Measurements from ENCODE around the gene IMP3. TPM values are rescaled to one million over a fixed set of nuclear protein-coding genes. Genes with fewer than 3 reads are reported as not detected.
"Not testable (repeated sequence)": the region's sequence is repeated elsewhere in the genome, so short reads cannot be mapped to it uniquely, and the experiment has no call there.

Gene IMP3
- total and polyA plus RNA-seq, 5 experiments from 2014 or later = 94.3 to 256 (median 199) TPM

GRCh38 chr15:75644376-75644775, 4.4 kb upstream of the IMP3 start:
- POLR2A ChIA-PET = no interaction called here

DNA sequence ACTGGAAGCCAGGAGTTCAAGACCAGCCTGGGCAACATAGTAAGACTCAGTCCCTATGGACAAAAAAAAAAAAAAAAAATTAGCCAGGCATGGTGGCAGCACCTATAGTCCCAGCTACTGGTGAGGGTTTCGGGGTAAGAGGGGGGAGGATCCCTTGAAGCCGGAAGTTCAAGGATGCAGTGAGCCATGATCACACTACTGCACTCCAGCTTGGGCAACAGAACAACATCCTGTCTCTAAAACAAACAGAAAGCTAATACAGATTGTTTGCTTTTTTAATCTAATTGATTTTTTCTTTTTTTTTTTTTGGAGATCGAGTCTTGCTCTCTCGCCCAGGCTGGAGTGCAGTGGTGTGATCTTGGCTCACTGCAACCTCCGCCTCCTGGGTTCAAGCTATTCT, 1.6 kb upstream of the IMP3 start:
- POLR2A ChIA-PET = interaction anchor here (0.6 to 7.2 kb wide), 12 partner anchors 9 to 865 kb away, joined by 3 to 207 read pairs (median 8); partner anchors contain the start of genes MAN2C1, SIN3A and SNUPN
- DNase-seq = no peak
- peak overlapping the region in 7 of 10 donors; percentile 8 to 92 (median 31) for H3K27ac Mint-ChIP-seq
- ATAC-seq = no peak
- peaks cover 18 to 45% (median 42%) of the 10 kb centered on the region in 4 donors for H3K4me1 Mint-ChIP-seq
- H3K9me3 Mint-ChIP-seq = no peaks in the 10 kb centered on the region
- peaks cover 0 to 21% (median 4%) of the 10 kb centered on the region in 3 donors for H3K36me3 Mint-ChIP-seq
- H3K27me3 Mint-ChIP-seq = no peaks in the 10 kb centered on the region
- H3K4me3 Mint-ChIP-seq = no peak overlapping the region

More at GRCh38 chr15:75644376-75644775, 4.4 kb upstream of the IMP3 start:
- peak overlapping the region in 1 of 10 donors; percentile 51 for H3K4me3 Mint-ChIP-seq
- peak overlapping the region in 7 of 10 donors; percentile 12 to 67 (median 33) for H3K27ac Mint-ChIP-seq
- peaks cover 0 to 2% (median 0%) of the 10 kb centered on the region in 3 donors for H3K36me3 Mint-ChIP-seq
- ATAC-seq (no peak), DNase-seq (no peak)
- peaks cover 10 to 28% (median 25%) of the 10 kb centered on the region in 4 donors for H3K4me1 Mint-ChIP-seq
- no peaks in the 10 kb centered on the region for H3K27me3 Mint-ChIP-seq
- no peaks in the 10 kb centered on the region for H3K9me3 Mint-ChIP-seq

GRCh38 chr15:75641179-75641503, 1.1 kb upstream of the IMP3 start:
- Mint-ChIP-seq H3K27me3 (no peaks in the 10 kb centered on the region), H3K4me3 (peak overlapping the region; percentile 89 to 96 (median 94)), H3K27ac (peak overlapping the region; percentile 49 to 99 (median 96)), H3K36me3 (peaks cover 0 to 24% (median 4%) of the 10 kb centered on the region in 3 donors), H3K4me1 (peaks cover 17 to 44% (median 39%) of the 10 kb centered on the region in 4 donors), H3K9me3 (no peaks in the 10 kb centered on the region)
- ATAC-seq (no peak), DNase-seq (no peak)
- POLR2A ChIA-PET = interaction anchor here (0.6 to 7.2 kb wide), 13 partner anchors 9 to 273 kb away, joined by 3 to 207 read pairs (median 11); partner anchors contain the start of genes MAN2C1, PTPN9, SIN3A and SNUPN

- POLR2A ChIA-PET = interaction anchor here (0.7 to 7.2 kb wide), 30 partner anchors 10 to 1326 kb away, joined by 3 to 207 read pairs (median 5); partner anchors contain the start of genes ARID3B, EDC3, FBXO22 and MAN2C1
- peak; percentile 47 to 48 for ATAC-seq
These were observed 607 bp upstream of the IMP3 start for GRCh38 chr15:75640483-75641178.

GRCh38 chr15:75639191-75639708, 774 bp downstream of the IMP3 start:
- ATAC-seq = no peak
- Mint-ChIP-seq H3K4me3 (peak overlapping the region; percentile 89 to 96 (median 94)), H3K27ac (peak overlapping the region; percentile 49 to 99 (median 96)), H3K27me3 (no peaks in the 10 kb centered on the region), H3K36me3 (peaks cover 0 to 27% (median 4%) of the 10 kb centered on the region in 3 donors), H3K4me1 (peaks cover 19 to 47% (median 45%) of the 10 kb centered on the region in 4 donors), H3K9me3 (no peaks in the 10 kb centered on the region)
- DNase-seq = peak in 2 of 10 donors; percentile 15 to 17
- POLR2A ChIA-PET = interaction anchor here (0.7 to 7.2 kb wide), 29 partner anchors 8 to 1324 kb away, joined by 3 to 207 read pairs (median 5); partner anchors contain the start of genes ARID3B, FBXO22, MAN2C1 and NEIL1

More at GRCh38 chr15:75640483-75641178, 607 bp upstream of the IMP3 start:
- peaks cover 0 to 27% (median 4%) of the 10 kb centered on the region in 3 donors for H3K36me3 Mint-ChIP-seq
- H3K4me3 Mint-ChIP-seq = peak overlapping the region; percentile 89 to 96 (median 94)
- H3K27ac Mint-ChIP-seq = peak overlapping the region; percentile 49 to 99 (median 96)
- no peaks in the 10 kb centered on the region for H3K9me3 Mint-ChIP-seq
- peak; percentile 23 to 77 (median 61) for DNase-seq
- no peaks in the 10 kb centered on the region for H3K27me3 Mint-ChIP-seq
- peaks cover 19 to 46% (median 44%) of the 10 kb centered on the region in 4 donors for H3K4me1 Mint-ChIP-seq

DNA sequence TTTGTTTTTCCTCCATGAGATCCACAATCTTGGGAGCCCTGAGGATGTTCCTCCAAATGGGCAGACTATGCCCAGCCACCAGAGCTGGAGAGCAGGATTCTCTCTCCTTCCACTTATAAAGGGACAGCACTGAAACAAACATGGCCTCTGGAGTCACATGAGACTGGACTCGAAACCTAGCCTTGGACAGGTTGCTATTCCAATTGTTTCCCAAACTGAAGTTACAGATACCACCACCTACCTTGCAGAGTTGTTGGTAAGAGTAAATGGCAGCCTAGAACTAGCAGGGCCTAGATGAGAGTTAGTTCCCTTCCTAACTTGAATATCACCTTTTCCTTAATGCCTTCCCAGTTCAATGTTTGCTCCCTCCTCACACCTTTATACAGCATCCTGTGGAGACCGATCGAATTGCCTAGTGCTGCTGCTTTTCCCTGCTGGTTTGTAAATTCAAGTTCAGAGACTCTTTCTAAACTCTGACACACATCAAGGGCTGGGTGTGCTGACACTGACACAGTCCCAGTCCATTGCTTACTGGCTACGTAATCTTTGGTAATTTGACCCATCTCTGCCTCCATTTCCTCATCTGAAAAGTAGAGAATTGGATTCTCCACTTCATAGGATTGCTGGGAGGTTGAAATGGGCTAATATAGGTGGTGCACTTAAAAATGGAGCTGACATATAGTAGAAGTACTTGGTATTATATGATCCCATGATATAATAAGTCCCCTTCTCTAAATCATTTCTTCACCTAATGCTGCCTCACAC, 2.6 kb downstream of the IMP3 start:
- H3K4me3 Mint-ChIP-seq = peak overlapping the region in 9 of 10 donors; percentile 89 to 96 (median 94)
- no peak for DNase-seq
- ATAC-seq = no peak
- H3K27me3 Mint-ChIP-seq = no peaks in the 10 kb centered on the region
- no peaks in the 10 kb centered on the region for H3K9me3 Mint-ChIP-seq
- H3K36me3 Mint-ChIP-seq = peaks cover 0 to 27% (median 4%) of the 10 kb centered on the region in 3 donors
- peaks cover 19 to 46% (median 45%) of the 10 kb centered on the region in 4 donors for H3K4me1 Mint-ChIP-seq
- POLR2A ChIA-PET = interaction anchor here (0.5 to 7.2 kb wide), 6 partner anchors 9 to 269 kb away, joined by 3 to 207 read pairs (median 9); partner anchors contain the start of genes MAN2C1, SIN3A and SNUPN
- peak overlapping the region in 8 of 10 donors; percentile 24 to 97 (median 60) for H3K27ac Mint-ChIP-seq

DNA sequence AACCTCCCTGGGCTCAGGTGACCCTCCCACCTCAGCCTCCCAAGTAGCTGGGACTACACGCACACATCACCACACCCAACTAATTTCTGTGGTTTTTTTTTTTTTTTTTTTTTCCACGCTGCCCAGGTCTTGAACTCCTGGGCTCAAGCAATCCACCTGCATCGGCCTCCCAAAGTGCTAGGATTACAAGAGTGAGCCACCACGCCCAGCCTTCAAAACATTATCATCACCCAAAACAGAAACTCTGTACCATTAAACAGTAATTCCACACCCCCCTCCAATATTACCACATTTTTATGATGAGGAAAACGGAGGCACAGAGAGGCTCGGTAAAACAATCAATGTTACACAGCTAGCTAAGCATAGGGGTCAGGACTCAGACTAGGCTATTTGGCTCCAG, 4.0 kb downstream of the IMP3 start:
- ATAC-seq = no peak
- peaks cover 16 to 41% (median 39%) of the 10 kb centered on the region in 4 donors for H3K4me1 Mint-ChIP-seq
- peak overlapping the region in 3 of 10 donors; percentile 17 to 39 (median 34) for H3K27ac Mint-ChIP-seq
- POLR2A ChIA-PET = interaction anchor here (0.6 to 7.2 kb wide), 4 partner anchors 10 to 223 kb away, joined by 3 to 207 read pairs (median 6); partner anchors contain the start of genes SIN3A and SNUPN
- no peaks in the 10 kb centered on the region for H3K9me3 Mint-ChIP-seq
- peak overlapping the region in 1 of 10 donors; percentile 43 for H3K4me3 Mint-ChIP-seq
- DNase-seq = no peak
- no peaks in the 10 kb centered on the region for H3K27me3 Mint-ChIP-seq
- H3K36me3 Mint-ChIP-seq = peaks cover 0 to 25% (median 4%) of the 10 kb centered on the region in 3 donors

DNA sequence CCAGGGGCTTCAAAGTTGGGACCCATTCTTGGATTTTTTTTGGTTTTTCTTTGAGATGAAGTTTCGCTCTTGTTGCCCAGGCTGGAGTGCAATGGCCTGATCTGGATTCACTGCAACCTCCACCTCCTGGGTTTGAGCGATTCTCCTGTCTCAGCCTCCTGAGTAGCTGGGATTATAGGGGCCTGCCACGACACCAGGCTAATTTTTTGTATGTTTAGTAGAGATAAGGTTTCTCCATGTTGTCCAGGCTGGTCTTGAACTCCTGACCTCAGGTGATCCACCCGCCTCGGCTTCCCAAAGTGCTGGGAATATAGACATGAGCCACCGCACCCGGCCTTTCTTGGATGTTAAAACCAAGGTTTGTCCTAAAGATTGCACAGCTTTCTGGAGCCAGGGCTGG, 6.1 kb downstream of the IMP3 start:
- not testable (repeated sequence) for H3K27ac Mint-ChIP-seq, H3K4me3 Mint-ChIP-seq, H3K27me3 Mint-ChIP-seq, ATAC-seq, H3K9me3 Mint-ChIP-seq, DNase-seq
- Mint-ChIP-seq H3K4me1 (peaks cover 11 to 31% (median 27%) of the 10 kb centered on the region in 4 donors), H3K36me3 (peaks cover 0 to 25% (median 4%) of the 10 kb centered on the region in 3 donors)
- POLR2A ChIA-PET = interaction anchor here (1.1 kb wide), 1 partner anchor 182 kb away, joined by 3 read pairs; the partner anchor contains the start of gene SIN3A

DNA sequence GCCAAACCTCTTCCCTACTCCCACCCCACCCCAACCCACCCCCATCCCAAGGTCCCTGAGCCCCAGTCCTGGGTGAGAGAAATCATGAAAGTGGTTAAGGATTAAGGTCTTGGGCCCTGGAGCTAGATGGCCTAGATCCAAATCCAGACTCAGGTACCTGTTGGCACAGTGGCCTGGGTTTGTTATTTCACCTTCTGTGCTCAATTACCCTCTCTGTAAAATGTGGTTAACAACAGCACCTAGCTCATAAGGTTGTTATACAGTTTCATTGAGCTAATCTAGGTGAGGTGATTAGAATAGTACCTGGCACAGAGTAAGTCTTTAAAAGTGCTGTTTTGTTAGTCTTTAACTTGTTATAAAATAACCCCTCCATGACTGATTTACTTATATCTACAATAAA, 8.1 kb downstream of the IMP3 start:
- H3K36me3 Mint-ChIP-seq = peaks cover 0 to 8% (median 0%) of the 10 kb centered on the region in 3 donors
- peaks cover 2 to 15% (median 8%) of the 10 kb centered on the region in 4 donors for H3K4me1 Mint-ChIP-seq
- H3K9me3 Mint-ChIP-seq = no peaks in the 10 kb centered on the region
- no peaks in the 10 kb centered on the region for H3K27me3 Mint-ChIP-seq
- H3K4me3 Mint-ChIP-seq = no peak overlapping the region
- ATAC-seq (no peak), DNase-seq (no peak)
- POLR2A ChIA-PET = interaction anchor here (0.6 to 0.7 kb wide), 2 partner anchors 123 to 974 kb away, joined by 4 to 5 read pairs; no protein-coding TSS in a partner anchor
- H3K27ac Mint-ChIP-seq = peak overlapping the region in 1 of 10 donors; percentile 29

DNA sequence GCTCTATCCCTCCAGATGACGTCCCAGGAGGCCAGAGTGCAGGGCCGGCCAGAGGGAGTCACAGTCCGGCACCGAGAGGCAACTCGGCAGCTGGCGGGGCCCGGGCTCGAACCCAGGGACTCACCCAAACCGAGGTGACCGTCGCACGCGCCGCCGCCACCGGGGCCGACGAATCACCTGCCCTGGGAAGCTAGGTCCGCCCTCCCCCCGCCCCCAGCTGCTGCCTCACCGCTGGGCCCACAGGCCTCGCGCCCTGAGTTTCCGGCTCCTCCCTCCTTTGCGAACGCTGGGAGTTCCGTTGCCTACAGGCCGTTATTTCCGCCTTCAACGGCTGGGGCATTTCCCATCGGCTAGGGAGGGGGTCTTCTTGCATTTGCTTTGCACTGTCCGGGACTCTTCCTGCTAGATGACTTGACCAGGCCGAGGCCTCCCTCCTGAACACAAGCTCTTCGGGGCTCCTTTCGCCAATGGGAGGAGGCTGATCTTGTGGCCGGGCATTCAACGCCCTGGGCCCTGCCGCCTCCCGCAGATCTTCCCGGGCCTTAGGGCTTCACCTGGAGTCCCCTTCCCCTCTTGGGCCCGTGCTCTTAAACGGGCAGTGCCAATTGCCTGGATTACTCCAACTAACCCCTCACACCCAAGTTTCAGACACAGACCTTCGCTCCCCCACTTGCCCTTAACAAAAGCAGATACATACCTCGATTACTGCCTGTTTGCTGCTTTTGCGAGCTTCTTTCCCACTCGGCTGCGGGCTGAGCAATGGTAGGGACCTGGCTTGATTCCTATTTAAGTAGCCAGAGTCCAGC, 14.3 kb downstream of the IMP3 start, which contains the start of gene SNUPN:
TSS of gene SNUPN (minus strand) at position 184 of the 806 bp plus-strand sequence. CDS start 4,674 bp downstream, outside the sequence.
- H3K27ac Mint-ChIP-seq = peak within 1 kb of the TSS; percentile 91 to 100 (median 98)

GRCh38 chr15:75622505-75622904, 17.5 kb downstream of the IMP3 start:
- no peaks in the 10 kb centered on the region for H3K9me3 Mint-ChIP-seq
- POLR2A ChIA-PET = no interaction called here

More for the DNA sequence above, 14.3 kb downstream of the IMP3 start, which contains the start of gene SNUPN:
- Mint-ChIP-seq H3K36me3 (peaks cover 0 to 10% (median 0%) of the 10 kb centered on the region in 3 donors), H3K27me3 (no peaks in the 10 kb centered on the region), H3K9me3 (no peaks in the 10 kb centered on the region), H3K4me1 (peaks cover 16 to 39% (median 32%) of the 10 kb centered on the region in 4 donors), H3K4me3 (peak within 1 kb of the TSS; percentile 90 to 100 (median 96))
- peak; percentile 89 to 92 for ATAC-seq
- DNase-seq = peak; percentile 83 to 96 (median 90)
- POLR2A ChIA-PET = interaction anchor here (0.6 to 5.1 kb wide), 14 partner anchors 10 to 277 kb away, joined by 3 to 143 read pairs (median 8); partner anchors contain the start of genes IMP3, MAN2C1, PTPN9 and SIN3A

More at GRCh38 chr15:75622505-75622904, 17.5 kb downstream of the IMP3 start:
- ATAC-seq = no peak
- peak overlapping the region in 9 of 10 donors; percentile 12 to 83 (median 57) for H3K27ac Mint-ChIP-seq
- peaks cover 0 to 35% (median 7%) of the 10 kb centered on the region in 3 donors for H3K36me3 Mint-ChIP-seq
- H3K4me1 Mint-ChIP-seq = peaks cover 19 to 46% (median 39%) of the 10 kb centered on the region in 4 donors
- no peak for DNase-seq
- H3K27me3 Mint-ChIP-seq = no peaks in the 10 kb centered on the region
- peak overlapping the region in 4 of 10 donors; percentile 4 to 35 (median 8) for H3K4me3 Mint-ChIP-seq

Measured in naive thymus-derived CD8-positive, alpha-beta T cell (primary cell).